ENCODE data around the gene E4F1. TPM values are rescaled to one million over a fixed set of nuclear protein-coding genes. Genes with fewer than 3 reads are reported as not detected.

Gene E4F1
- total RNA-seq, 1 experiment from 2014 or later = 34.4 TPM

GRCh38 chr16:2230376-2230775 lies 7.0 kb downstream of the E4F1 start:
- no peak overlapping the region for H3K4me3 Mint-ChIP-seq
- H3K27ac Mint-ChIP-seq = no peak overlapping the region
- ATAC-seq (no peak), DNase-seq (ENCODE audit: low spot score) (no peak)
- TF ChIP-seq, protein P1, sequence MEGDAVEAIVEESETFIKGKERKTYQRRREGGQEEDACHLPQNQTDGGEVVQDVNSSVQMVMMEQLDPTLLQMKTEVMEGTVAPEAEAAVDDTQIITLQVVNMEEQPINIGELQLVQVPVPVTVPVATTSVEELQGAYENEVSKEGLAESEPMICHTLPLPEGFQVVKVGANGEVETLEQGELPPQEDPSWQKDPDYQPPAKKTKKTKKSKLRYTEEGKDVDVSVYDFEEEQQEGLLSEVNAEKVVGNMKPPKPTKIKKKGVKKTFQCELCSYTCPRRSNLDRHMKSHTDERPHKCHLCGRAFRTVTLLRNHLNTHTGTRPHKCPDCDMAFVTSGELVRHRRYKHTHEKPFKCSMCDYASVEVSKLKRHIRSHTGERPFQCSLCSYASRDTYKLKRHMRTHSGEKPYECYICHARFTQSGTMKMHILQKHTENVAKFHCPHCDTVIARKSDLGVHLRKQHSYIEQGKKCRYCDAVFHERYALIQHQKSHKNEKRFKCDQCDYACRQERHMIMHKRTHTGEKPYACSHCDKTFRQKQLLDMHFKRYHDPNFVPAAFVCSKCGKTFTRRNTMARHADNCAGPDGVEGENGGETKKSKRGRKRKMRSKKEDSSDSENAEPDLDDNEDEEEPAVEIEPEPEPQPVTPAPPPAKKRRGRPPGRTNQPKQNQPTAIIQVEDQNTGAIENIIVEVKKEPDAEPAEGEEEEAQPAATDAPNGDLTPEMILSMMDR (IDR thresholded peaks at IDR 0.05) = no peak
- no peak for TF ChIP-seq EMX1 (CRISPR knock-in tag; IDR thresholded peaks at IDR 0.05)
- peaks cover 3% of the 10 kb centered on the region; the same call in 1 of the 2 replicates for H3K36me3 Mint-ChIP-seq
- ChIA-PET POLR2A (no interaction called here), CTCF (interaction anchor here (1.1 kb wide), 1 partner anchor 35 kb away, joined by 4 read pairs; no protein-coding TSS in a partner anchor)
- no peaks in the 10 kb centered on the region for H3K9me3 Mint-ChIP-seq
- no peaks in the 10 kb centered on the region for H3K4me1 Mint-ChIP-seq
- H3K27me3 Mint-ChIP-seq (ENCODE audit: low read depth) = no peaks in the 10 kb centered on the region

- ATAC-seq (no peak), DNase-seq (ENCODE audit: low spot score) (no peak)
- ChIA-PET POLR2A (no interaction called here), CTCF (no interaction called here)
- H3K36me3 Mint-ChIP-seq = peaks cover 3% of the 10 kb centered on the region; the same call in 1 of the 2 replicates
- H3K4me3 Mint-ChIP-seq = no peak overlapping the region
- TF ChIP-seq NFE2L1 (CRISPR knock-in tag; IDR thresholded peaks at IDR 0.05) (no peak), FOXK1 (CRISPR knock-in tag; IDR thresholded peaks at IDR 0.05) (no peak), TP53 (CRISPR knock-in tag; IDR thresholded peaks at IDR 0.05) (no peak), ZNF532 (CRISPR knock-in tag; IDR thresholded peaks at IDR 0.05; ENCODE audit: borderline replicate concordance) (no peak), PRRX2 (CRISPR knock-in tag; IDR thresholded peaks at IDR 0.05) (no peak), E2F5 (CRISPR knock-in tag; IDR thresholded peaks at IDR 0.05) (no peak), ZNF232 (CRISPR knock-in tag; IDR thresholded peaks at IDR 0.05) (no peak)
- TF ChIP-seq, protein P2, sequence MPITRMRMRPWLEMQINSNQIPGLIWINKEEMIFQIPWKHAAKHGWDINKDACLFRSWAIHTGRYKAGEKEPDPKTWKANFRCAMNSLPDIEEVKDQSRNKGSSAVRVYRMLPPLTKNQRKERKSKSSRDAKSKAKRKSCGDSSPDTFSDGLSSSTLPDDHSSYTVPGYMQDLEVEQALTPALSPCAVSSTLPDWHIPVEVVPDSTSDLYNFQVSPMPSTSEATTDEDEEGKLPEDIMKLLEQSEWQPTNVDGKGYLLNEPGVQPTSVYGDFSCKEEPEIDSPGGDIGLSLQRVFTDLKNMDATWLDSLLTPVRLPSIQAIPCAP (CRISPR knock-in tag; IDR thresholded peaks at IDR 0.05) = no peak
- TF ChIP-seq, protein P3, sequence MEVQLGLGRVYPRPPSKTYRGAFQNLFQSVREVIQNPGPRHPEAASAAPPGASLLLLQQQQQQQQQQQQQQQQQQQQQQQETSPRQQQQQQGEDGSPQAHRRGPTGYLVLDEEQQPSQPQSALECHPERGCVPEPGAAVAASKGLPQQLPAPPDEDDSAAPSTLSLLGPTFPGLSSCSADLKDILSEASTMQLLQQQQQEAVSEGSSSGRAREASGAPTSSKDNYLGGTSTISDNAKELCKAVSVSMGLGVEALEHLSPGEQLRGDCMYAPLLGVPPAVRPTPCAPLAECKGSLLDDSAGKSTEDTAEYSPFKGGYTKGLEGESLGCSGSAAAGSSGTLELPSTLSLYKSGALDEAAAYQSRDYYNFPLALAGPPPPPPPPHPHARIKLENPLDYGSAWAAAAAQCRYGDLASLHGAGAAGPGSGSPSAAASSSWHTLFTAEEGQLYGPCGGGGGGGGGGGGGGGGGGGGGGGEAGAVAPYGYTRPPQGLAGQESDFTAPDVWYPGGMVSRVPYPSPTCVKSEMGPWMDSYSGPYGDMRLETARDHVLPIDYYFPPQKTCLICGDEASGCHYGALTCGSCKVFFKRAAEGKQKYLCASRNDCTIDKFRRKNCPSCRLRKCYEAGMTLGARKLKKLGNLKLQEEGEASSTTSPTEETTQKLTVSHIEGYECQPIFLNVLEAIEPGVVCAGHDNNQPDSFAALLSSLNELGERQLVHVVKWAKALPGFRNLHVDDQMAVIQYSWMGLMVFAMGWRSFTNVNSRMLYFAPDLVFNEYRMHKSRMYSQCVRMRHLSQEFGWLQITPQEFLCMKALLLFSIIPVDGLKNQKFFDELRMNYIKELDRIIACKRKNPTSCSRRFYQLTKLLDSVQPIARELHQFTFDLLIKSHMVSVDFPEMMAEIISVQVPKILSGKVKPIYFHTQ (CRISPR knock-in tag; IDR thresholded peaks at IDR 0.05) = no peak
- H3K27ac Mint-ChIP-seq = no peak overlapping the region
- H3K27me3 Mint-ChIP-seq (ENCODE audit: low read depth) = peaks cover 3% of the 10 kb centered on the region; the same call in 1 of the 2 replicates
- H3K4me1 Mint-ChIP-seq = no peaks in the 10 kb centered on the region
- no peaks in the 10 kb centered on the region for H3K9me3 Mint-ChIP-seq
These were observed 7.9 kb downstream of the E4F1 start for GRCh38 chr16:2231016-2231931.
